Osteoblast (primary cell): ENCODE results near the gene FAM3D. TPM values are rescaled to one million over a fixed set of nuclear protein-coding genes. Genes with fewer than 3 reads are reported as not detected.

Source experiments
- DNase-seq: peaks from one replicate; pipeline ENCODE4 v3.0.0; 2011; ENCODE audit warnings: low spot score, mixed read lengths; ENCODE audit not compliant: insufficient read length; ENCODE audit errors: missing footprints
- H2AFZ ChIP-seq: 2 replicates; pipeline ENCODE4 v1.6.0; 2011; ENCODE audit warnings: mild to moderate bottlenecking, low read length
- H3K27ac ChIP-seq: 2 replicates; pipeline ENCODE4 v1.5.1; 2011; ENCODE audit warnings: mild to moderate bottlenecking, low read depth, low read length, moderate library complexity
- H3K27me3 ChIP-seq: 2 replicates; pipeline ENCODE4 v1.6.0; 2012; ENCODE audit warnings: mild to moderate bottlenecking, control low read depth, inconsistent platforms, low read length, moderate library complexity; ENCODE audit not compliant: insufficient read depth
- H3K36me3 ChIP-seq: 2 replicates; pipeline ENCODE4 v1.5.1; 2011; ENCODE audit warnings: mild to moderate bottlenecking, low read length, control low read depth, moderate library complexity; ENCODE audit not compliant: insufficient read depth
- H3K4me1 ChIP-seq: 2 replicates; pipeline ENCODE4 v1.5.1; 2011; ENCODE audit warnings: mild to moderate bottlenecking, low read length, control low read depth, moderate library complexity; ENCODE audit not compliant: insufficient read depth
- H3K4me2 ChIP-seq: 2 replicates; pipeline ENCODE4 v1.6.0; 2011; ENCODE audit warnings: mild to moderate bottlenecking, low read length; ENCODE audit not compliant: insufficient read depth
- H3K4me3 ChIP-seq: fragments of 200-600 bp; sonication (generic); 3 replicates; pipeline ENCODE4 v1.5.1; 2012; ENCODE audit warnings: mild to moderate bottlenecking, low read length, inconsistent platforms; ENCODE audit not compliant: insufficient read depth
- H3K79me2 ChIP-seq: 2 replicates; pipeline ENCODE4 v1.6.0; 2012; ENCODE audit warnings: mild to moderate bottlenecking, low read length, control low read depth, inconsistent platforms; ENCODE audit not compliant: insufficient read depth
- H3K9me3 ChIP-seq: 2 replicates; pipeline ENCODE4 v1.5.1; 2011; ENCODE audit warnings: low read depth, low read length, control low read depth
- H4K20me1 ChIP-seq: 2 replicates; pipeline ENCODE4 v1.6.0; 2012; ENCODE audit warnings: mild to moderate bottlenecking, low read length, control low read depth; ENCODE audit not compliant: insufficient read depth
- CTCF ChIP-seq: IDR thresholded peaks from 2 replicates; pipeline ENCODE4 v1.5.1; 2011; ENCODE audit warnings: mild to moderate bottlenecking, low read depth, low read length, moderate library complexity; ENCODE audit errors: extremely low read depth
- total RNA-seq: library from RNA; depleted of rRNA; stranded (reverse); fragments of >200 nt; gene quantifications from 2 replicates; pipeline ENCODE4 v1.2.3, GENCODE V29; 2012

Gene FAM3D
- total RNA-seq, 1 donor, result not detected

GRCh38 chr3:58627941-58628340 is 38.6 kb downstream of the FAM3D start:
- H3K27ac ChIP-seq, result no peak overlapping the region
- peaks cover 28% of the 10 kb centered on the region for H3K4me1 ChIP-seq
- no peak overlapping the region for H3K4me3 ChIP-seq
- H2AFZ ChIP-seq, result no peak overlapping the region
- DNase-seq, result no peak
- no peaks in the 10 kb centered on the region for H3K27me3 ChIP-seq
- H4K20me1 ChIP-seq, result no peaks in the 10 kb centered on the region
- H3K9me3 ChIP-seq, result no peaks in the 10 kb centered on the region
- no peaks in the 10 kb centered on the region for H3K79me2 ChIP-seq
- TF ChIP-seq CTCF, result no peak
- no peak overlapping the region for H3K4me2 ChIP-seq
- H3K36me3 ChIP-seq, result no peaks in the 10 kb centered on the region

- DNase-seq, result no peak
- Histone ChIP-seq H3K36me3 (no peaks in the 10 kb centered on the region), H3K79me2 (no peaks in the 10 kb centered on the region), H2AFZ (no peak overlapping the region), H3K27ac (no peak overlapping the region), H3K4me1 (peaks cover 28% of the 10 kb centered on the region), H3K4me2 (no peak overlapping the region), H3K9me3 (no peaks in the 10 kb centered on the region), H4K20me1 (no peaks in the 10 kb centered on the region), H3K27me3 (no peaks in the 10 kb centered on the region), H3K4me3 (no peak overlapping the region)
- TF ChIP-seq CTCF, result no peak
These were observed 39.0 kb downstream of the FAM3D start for GRCh38 chr3:58627570-58627885.

- DNase-seq, result no peak
- Histone ChIP-seq H3K36me3 (no peaks in the 10 kb centered on the region), H3K4me2 (no peak overlapping the region), H3K4me3 (no peak overlapping the region), H3K9me3 (no peaks in the 10 kb centered on the region), H3K4me1 (peaks cover 28% of the 10 kb centered on the region), H2AFZ (no peak overlapping the region), H3K79me2 (no peaks in the 10 kb centered on the region), H3K27ac (no peak overlapping the region), H3K27me3 (no peaks in the 10 kb centered on the region), H4K20me1 (no peaks in the 10 kb centered on the region)
- no peak for TF ChIP-seq CTCF
These were observed 39.6 kb downstream of the FAM3D start for GRCh38 chr3:58626841-58627569.

GRCh38 chr3:58625196-58625824 is 41.3 kb downstream of the FAM3D start:
- H3K9me3 ChIP-seq, result no peaks in the 10 kb centered on the region
- no peak for TF ChIP-seq CTCF
- no peak overlapping the region for H3K27ac ChIP-seq
- H3K4me1 ChIP-seq, result peaks cover 28% of the 10 kb centered on the region
- H3K36me3 ChIP-seq, result no peaks in the 10 kb centered on the region
- no peaks in the 10 kb centered on the region for H3K79me2 ChIP-seq
- H3K27me3 ChIP-seq, result no peaks in the 10 kb centered on the region
- no peak for DNase-seq
- no peak overlapping the region for H3K4me3 ChIP-seq
- no peaks in the 10 kb centered on the region for H4K20me1 ChIP-seq
- H3K4me2 ChIP-seq, result no peak overlapping the region
- H2AFZ ChIP-seq, result no peak overlapping the region
